ENCODE results near the gene TRAK2. TPM values are rescaled to one million over a fixed set of nuclear protein-coding genes. Genes with fewer than 3 reads are reported as not detected.

TRAK2 gene
- total and polyA plus RNA-seq, 8 donors, result 8.9 to 33.6 (median 18.4) TPM

DNA sequence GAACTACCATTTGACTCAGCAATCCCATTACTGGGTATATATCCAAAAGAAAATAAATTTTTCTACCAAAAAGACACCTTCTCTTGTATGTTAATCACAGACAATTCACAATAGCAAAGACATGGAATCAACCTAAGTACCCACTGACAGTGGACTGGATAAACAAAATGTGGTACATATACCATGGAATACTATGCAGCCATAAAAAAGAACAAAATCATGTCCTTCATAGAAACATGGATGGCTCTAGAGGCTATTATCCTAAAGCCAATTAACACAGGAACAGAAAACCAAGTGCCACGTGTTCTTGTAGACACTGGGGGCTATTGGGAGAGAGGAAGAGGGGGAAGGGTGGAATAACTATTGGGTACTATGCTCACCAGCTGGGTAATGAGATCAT, 121.8 kb downstream of the TRAK2 start:
- FAIRE-seq, result no peak

DNA sequence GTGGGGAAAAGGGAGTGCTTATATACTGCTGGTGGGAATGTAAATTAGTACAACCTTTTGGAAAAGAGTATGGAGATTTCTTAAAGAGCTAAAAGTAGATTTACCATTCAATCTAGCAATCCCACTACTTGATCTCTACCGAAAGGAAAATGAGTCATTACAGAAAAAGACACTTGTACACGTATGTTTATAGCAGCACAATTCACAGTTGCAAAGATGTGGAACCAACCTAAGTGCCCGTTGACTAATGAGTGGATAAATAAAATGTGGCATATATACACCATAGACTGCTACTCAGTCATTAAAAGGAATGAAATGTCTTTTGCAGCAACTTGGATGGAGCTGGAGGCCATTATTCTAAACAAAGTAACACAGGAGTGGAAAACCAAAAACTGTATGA, 123.6 kb downstream of the TRAK2 start:
- ATAC-seq (no peak), DNase-seq (no peak), FAIRE-seq (no peak)
- no peaks in the 10 kb centered on the region for H3K9me3 ChIP-seq
- no peaks in the 10 kb centered on the region for H3K27me3 ChIP-seq
- 75 to 79% methylated on average over 3 of the region's 3 CpGs for WGBS, 2 donors
- H3K36me3 ChIP-seq, result no peaks in the 10 kb centered on the region
- intact Hi-C loops (cut with DNase I), result no loop called here
- no peak overlapping the region for H3K27ac ChIP-seq
- no peak overlapping the region for H3K4me3 ChIP-seq
- TF ChIP-seq, protein P1, sequence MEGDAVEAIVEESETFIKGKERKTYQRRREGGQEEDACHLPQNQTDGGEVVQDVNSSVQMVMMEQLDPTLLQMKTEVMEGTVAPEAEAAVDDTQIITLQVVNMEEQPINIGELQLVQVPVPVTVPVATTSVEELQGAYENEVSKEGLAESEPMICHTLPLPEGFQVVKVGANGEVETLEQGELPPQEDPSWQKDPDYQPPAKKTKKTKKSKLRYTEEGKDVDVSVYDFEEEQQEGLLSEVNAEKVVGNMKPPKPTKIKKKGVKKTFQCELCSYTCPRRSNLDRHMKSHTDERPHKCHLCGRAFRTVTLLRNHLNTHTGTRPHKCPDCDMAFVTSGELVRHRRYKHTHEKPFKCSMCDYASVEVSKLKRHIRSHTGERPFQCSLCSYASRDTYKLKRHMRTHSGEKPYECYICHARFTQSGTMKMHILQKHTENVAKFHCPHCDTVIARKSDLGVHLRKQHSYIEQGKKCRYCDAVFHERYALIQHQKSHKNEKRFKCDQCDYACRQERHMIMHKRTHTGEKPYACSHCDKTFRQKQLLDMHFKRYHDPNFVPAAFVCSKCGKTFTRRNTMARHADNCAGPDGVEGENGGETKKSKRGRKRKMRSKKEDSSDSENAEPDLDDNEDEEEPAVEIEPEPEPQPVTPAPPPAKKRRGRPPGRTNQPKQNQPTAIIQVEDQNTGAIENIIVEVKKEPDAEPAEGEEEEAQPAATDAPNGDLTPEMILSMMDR (IDR thresholded peaks at IDR 0.05), result no peak
- H3K4me1 ChIP-seq, result no peaks in the 10 kb centered on the region

More for the DNA sequence above, 121.8 kb downstream of the TRAK2 start:
- no peaks in the 10 kb centered on the region for H3K36me3 ChIP-seq
- no peaks in the 10 kb centered on the region for H3K4me1 ChIP-seq
- no peaks in the 10 kb centered on the region for H3K9me3 ChIP-seq
- H3K4me3 ChIP-seq, result no peak overlapping the region
- DNase-seq (no peak), ATAC-seq (no peak)
- TF ChIP-seq, protein P1 (IDR thresholded peaks at IDR 0.05), result no peak
- H3K27ac ChIP-seq, result no peak overlapping the region
- intact Hi-C loops (cut with DNase I), result no loop called here
- no peaks in the 10 kb centered on the region for H3K27me3 ChIP-seq
- 56 to 60% methylated on average over 1 of the region's 1 CpG for WGBS, 2 donors

Other genes with a start within 250 kb of the TRAK2 start
- gene CASP8, start 190.9 kb downstream of the TRAK2 start, total RNA-seq, result 10 to 100 TPM in 1 of 6 donors, 1 to 10 TPM in 5; 4.8 to 13.5 (median 9.1) TPM
- gene CASP8, start 190.9 kb downstream of the TRAK2 start, polyA plus RNA-seq, result 1 to 10 TPM; 4.5 to 5.7 TPM
- gene FLACC1, start 94.1 kb downstream of the TRAK2 start, total RNA-seq, result 1 to 10 TPM in 1 of 6 donors, under 1 TPM in 5; 0.28 to 1.2 (median 0.63) TPM
- under 1 TPM; 0.38 to 0.54 TPM for gene FLACC1, start 94.1 kb downstream of the TRAK2 start, polyA plus RNA-seq
- 10 to 100 TPM in 5 of 6 donors, 1 to 10 TPM in 1; 8.1 to 13.9 (median 11.2) TPM for gene STRADB, start 282 bp upstream of the TRAK2 start, total RNA-seq
- gene STRADB, start 282 bp upstream of the TRAK2 start, polyA plus RNA-seq, result 10 to 100 TPM; 12.2 to 19.1 TPM
- gene TMEM237, start 192.0 kb upstream of the TRAK2 start, total RNA-seq, result 1 to 10 TPM; 3.0 to 9.6 (median 4.7) TPM
- gene TMEM237, start 192.0 kb upstream of the TRAK2 start, polyA plus RNA-seq, result 1 to 10 TPM; 4.3 to 5.5 TPM
- under 1 TPM in 2 of 6 donors, not detected in 4; 0.06 to 0.19 TPM for gene MPP4, start 247.2 kb upstream of the TRAK2 start, total RNA-seq
- under 1 TPM in 1 of 2 donors, not detected in 1; 0.09 TPM for gene MPP4, start 247.2 kb upstream of the TRAK2 start, polyA plus RNA-seq